Adrenal gland (tissue), 5 donors: Measurements from ENCODE around the gene HMSD.

ENCODE experiments used
- CTCF ChIP-seq, 6 experiments: fragments of 450-650 bp in 4 of 6; fragments of 200-600 bp in 2 of 6; sonication (generic) in 1 of 6; IDR thresholded peaks; 1 replicate in 5 of 6; 2 replicates in 1 of 6; pipeline versions ENCODE4 v1.5.1 to v1.8.0; 2016 to 2021; ENCODE audit warnings: antibody characterized with exemption in 6 of 6, mild to moderate bottlenecking in 2 of 6, moderate library complexity in 1 of 6
- POLR2A ChIP-seq, 2 donors: fragments of 450-650 bp; IDR thresholded peaks; one replicate each; pipeline ENCODE4 v1.6.1; 2017; ENCODE audit warnings: antibody characterized with exemption in 2 of 2, mild to moderate bottlenecking in 2 of 2, moderate library complexity in 1 of 2
- donor health status: DM: no; HTN: no; CAD: no.

DNA sequence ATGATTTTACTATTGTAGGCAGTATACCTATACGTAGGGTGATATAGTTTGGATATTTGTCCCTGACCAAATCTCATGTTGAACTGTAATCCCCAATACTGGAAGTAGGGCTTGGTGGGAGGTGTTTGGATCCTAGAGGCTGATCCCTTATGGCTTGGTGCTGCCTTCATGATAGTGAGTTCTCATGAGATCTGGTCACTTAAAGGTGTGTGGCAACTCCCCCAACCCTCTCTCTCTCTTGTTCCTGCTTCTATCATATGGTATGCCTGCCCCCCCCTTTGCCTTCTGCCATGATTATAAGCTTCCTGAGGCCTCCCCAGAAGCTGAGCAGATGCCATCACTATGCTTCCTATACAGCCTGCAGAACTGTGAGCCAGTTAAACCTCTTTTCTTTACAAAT is 43.0 kb upstream of the HMSD start:
- TF ChIP-seq CTCF (IDR thresholded peaks at IDR 0.05) (no peak), POLR2A (IDR thresholded peaks at IDR 0.05) (no peak)
